Stimulated activated naive CD4-positive, alpha-beta T cell treated with Interleukin-2 at 50 U/mL for 16 hours (primary cell): ENCODE data around the gene TEX10.
"Not testable (repeated sequence)": the region's sequence is repeated elsewhere in the genome, so short reads cannot be mapped to it uniquely, and the experiment has no call there.

ENCODE experiments used
- DNase-seq: peaks from one replicate; lab custom pipeline; 2025; lab: John Stamatoyannopoulos, UW

The TEX10 gene

GRCh38 chr9:100352727-100353505 is at the start of gene TEX10:
Gene TEX10, minus strand, starts transcription at chr9:100352942. Its CDS starts 3,579 bp downstream, at chr9:100349363.
- peak; percentile 85 for DNase-seq

- DNase-seq = no peak
These were observed 48.3 kb upstream of the TEX10 start for GRCh38 chr9:100401042-100401441.

GRCh38 chr9:100397529-100398266 is 45.0 kb upstream of the TEX10 start:
- no peak for DNase-seq

GRCh38 chr9:100396769-100397168 is 44.0 kb upstream of the TEX10 start:
- DNase-seq = no peak

DNA sequence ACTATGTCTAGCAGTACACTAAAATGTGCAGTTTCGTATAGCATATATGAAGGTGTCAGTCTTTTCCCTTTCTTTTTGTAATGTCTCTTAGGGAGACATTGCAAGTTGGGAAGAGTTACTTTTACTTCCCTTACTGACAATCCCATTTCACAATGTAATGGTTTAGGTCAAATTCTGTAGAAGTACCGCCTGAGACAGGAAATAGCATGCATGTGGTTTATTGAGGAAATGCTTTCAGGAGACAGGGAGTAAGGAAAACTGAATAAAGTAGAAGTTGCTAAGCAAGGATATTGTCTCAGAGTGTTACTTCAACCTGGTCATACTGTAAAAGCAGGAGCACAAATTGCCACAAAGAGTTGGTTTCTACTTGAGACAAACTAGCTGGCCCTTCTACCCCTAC is 42.1 kb upstream of the TEX10 start:
- no peak for DNase-seq

DNA sequence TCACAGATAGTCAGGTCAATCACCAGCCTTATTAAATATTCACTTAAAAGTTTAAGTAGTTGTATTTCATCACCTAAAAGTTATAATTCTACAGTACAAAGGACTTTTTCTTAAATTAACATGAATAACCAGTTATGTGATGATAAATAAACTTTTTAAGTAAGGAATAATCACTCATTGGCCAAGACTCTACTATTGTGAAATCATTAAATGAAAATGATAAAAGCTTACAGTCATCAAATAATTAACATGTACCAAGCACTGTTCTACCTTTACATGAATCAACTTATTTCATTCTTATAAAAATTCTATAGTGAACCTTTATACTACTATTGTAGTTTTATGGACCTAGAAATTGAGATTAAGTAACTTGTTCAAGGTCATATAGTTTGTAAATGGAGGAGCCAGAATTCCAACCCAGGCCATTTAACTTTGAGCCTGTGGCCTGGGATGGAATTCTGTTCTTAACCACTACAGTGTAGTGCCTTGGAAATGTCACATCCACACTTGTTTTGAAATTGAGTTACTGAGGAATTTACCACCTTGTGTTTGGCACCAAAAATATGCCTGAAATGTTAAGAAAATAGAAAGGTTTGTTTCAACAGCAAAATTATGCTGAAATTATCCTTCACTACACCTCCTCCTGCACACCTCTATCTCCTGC is 41.4 kb upstream of the TEX10 start:
- no peak for DNase-seq

GRCh38 chr9:100392989-100393388 is 40.2 kb upstream of the TEX10 start:
- not testable (repeated sequence) for DNase-seq

DNA sequence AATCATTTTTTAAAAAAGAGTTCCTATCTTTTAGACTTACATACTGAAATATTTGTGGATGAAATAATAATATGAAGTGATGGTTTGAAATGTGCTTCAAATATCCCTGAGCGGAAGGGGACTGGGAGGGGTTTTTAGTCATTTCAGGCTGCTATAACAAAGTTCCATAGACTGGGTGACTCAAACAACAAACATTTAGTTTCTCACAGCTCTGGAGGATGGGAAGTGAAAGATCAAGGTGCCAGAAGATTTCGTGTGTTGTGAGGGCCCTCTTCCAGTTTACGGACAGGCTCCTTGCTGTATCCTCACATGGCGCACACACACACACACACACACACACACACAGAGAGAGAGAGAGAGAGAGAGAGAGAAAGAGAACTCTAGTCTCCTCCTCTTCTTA is 27.1 kb upstream of the TEX10 start:
- DNase-seq = no peak

DNA sequence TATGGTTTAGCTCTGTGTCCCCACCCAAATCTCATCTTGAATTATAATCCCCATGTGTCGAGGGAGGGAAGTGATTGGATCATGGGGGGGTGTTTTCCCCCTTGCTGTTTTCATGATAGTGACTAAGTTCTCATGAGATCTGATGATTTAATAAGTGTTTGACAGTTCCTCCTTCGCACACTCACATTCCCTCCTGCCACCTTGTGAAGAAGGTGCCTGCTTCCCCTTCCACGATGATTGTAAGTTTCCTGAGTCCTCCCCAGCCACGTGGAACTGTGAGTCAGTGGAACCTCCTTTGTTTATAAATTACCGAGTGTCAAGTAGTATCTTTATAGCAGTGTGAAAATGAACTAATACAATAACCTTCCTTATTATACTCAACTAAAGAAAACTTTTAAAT is 24.3 kb upstream of the TEX10 start:
- DNase-seq = no peak

DNA sequence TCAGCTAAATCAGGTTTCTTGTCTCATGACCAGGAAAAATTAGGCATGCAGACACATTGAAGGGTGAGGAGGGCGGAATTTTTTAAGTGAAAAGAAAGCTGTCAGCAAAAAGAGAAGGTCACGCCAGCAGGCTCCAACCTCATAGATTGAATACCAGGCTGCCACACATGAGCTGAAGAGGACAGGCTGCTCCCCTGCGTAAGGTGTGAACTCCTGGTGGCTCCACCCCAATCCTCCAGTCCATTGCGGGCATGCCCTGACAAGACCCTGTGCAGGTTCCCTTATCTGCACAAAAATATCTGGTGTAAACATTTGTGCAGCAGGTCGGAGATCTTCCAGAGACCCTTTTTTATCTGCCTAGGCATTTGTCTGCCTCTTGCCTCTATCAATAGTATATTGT is 22.9 kb upstream of the TEX10 start:
- no peak for DNase-seq

DNA sequence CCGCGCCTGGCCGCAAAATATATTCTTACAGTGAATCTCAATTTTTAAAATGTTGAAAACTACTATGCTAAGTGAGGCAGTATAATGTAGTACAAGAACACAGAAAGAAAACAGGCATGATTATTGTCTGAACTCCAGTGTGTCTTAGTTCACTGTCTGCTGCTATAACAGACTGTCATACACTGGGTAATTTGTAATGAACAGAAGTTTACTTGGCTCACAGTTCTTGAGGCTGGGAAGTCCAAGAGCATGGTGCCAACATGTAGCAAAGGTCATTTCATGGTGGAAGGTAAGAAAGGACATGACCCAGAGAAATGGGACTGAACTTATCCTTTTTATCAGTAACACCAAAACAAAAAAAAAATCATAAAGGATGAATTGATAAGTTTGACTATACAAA is 19.9 kb upstream of the TEX10 start:
- DNase-seq = no peak

DNA sequence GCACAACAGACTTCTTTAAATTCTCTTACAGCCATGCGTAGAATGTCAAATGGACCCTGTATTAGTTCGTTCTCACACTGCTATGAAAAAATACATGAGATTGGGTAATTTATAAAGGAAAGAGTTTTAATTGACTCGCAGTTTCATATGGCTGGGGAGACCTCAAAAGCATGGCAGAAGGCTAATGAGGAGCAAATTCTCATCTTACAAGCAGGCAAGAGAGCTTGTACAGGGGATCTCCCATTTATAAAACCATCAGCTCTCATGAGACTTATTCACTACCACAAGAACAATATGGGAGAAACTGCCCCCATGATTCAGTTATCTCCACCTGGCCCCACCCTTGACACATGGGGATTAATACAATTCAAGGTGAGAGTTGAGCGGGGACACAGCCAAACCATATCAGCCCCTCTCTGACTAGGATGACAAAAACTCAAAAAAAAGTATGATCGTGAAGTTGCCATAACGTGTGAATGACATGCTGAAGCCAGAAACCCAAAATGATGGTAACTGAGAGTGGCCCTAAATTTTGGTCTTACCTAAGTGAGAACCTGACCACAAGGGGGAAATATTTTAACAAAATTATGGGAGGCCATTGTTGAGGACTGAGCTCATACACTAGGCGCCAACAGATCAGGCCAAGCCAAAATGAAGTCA is 17.5 kb upstream of the TEX10 start:
- no peak for DNase-seq

DNA sequence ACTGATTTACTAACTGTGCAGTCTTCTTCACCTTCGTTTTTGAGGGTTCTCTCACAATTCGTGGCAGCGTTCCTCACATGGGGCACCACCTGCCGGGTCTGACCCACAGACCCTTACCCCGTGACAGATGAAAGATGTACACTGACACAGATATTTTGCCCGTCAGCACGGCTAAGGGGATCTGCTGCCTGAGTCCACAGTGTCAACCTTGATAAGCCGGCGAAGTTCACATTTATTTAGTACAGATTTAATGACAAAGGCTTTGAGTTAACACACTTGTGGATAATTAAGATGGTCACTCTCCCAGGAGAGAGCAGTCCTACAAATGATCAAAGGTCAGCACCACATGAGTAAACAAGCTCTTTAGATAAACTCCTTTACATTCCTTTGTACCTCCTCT is 15.9 kb upstream of the TEX10 start:
- no peak for DNase-seq

DNA sequence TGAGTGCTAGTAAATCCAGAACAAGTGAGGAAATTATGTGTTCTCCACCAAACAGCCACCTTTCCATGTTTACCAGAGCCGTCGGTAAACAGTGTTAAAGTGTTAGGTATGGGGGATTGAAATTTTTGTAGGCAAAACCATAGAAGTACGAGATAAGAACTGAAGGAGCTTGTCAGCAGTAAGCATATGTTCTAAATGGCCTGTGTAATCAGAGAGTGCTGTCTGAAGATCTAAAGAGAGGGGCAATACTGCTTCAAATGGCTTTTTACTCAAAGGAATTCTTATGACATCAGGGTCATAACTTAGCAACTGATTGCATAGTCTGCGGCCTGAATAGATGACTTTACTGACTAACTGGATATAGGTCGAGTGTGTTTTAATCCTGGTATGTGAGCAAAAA is 13.4 kb upstream of the TEX10 start:
- no peak for DNase-seq

DNA sequence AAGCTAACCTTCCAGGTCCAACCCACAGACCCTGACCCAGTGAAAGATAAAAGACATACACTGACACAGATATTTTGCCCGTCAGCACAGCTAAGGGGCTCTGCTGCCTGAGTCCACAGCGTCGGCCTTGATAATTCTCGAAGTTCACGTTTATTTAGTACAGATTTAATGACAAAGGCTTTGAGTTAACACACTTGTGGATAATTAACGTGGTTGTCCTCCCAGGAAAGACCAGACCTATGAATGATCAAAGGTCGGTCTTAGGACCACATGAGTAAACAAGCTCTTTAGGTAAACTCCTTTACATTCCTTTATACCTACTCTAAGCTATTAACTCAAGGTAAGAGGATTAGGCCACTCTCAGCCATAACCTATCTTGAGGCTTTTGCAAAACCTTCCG is 11.3 kb upstream of the TEX10 start:
- DNase-seq = no peak

- DNase-seq = no peak
These were observed 6.3 kb upstream of the TEX10 start for GRCh38 chr9:100359057-100359456.

- DNase-seq = no peak
These were observed 4.8 kb upstream of the TEX10 start for GRCh38 chr9:100357501-100357900.

GRCh38 chr9:100355561-100355960 is 2.8 kb upstream of the TEX10 start:
- no peak for DNase-seq

GRCh38 chr9:100354121-100354800 is 1.5 kb upstream of the TEX10 start:
- no peak for DNase-seq

GRCh38 chr9:100352201-100352726 is 478 bp downstream of the TEX10 start:
- DNase-seq = peak; percentile 29

- no peak for DNase-seq
These were observed 1.2 kb downstream of the TEX10 start for GRCh38 chr9:100351508-100351907.

GRCh38 chr9:100350188-100350587 is 2.6 kb downstream of the TEX10 start:
- DNase-seq = no peak
